ENCODE data around the gene TRMU. TPM values are rescaled to one million over a fixed set of nuclear protein-coding genes. Genes with fewer than 3 reads are reported as not detected.

Gene TRMU
- total RNA-seq, 2 donors from 2014 or later: 79.7 to 84.5 TPM

- H3K36me3 Mint-ChIP-seq (ENCODE audit: low read depth): peaks cover 35% of the 10 kb centered on the region
- no peaks in the 10 kb centered on the region for H3K27me3 Mint-ChIP-seq (ENCODE audit: insufficient read depth)
- no peak overlapping the region for H3K27ac ChIP-seq (ENCODE audit: low read depth, low read length)
- H3K4me3 Mint-ChIP-seq: no peak overlapping the region
- H3K9me3 ChIP-seq (ENCODE audit: control insufficient read depth, low read length): no peaks in the 10 kb centered on the region
- H3K4me1 ChIP-seq (ENCODE audit: control insufficient read depth, insufficient read depth, low read length): no peaks in the 10 kb centered on the region
- no peaks in the 10 kb centered on the region for H3K4me1 Mint-ChIP-seq
- no peaks in the 10 kb centered on the region for H3K9me3 Mint-ChIP-seq
- WGBS, 2 experiments (ENCODE audit: insufficient coverage in 1 of 2, insufficient read length in 1 of 2): 92% methylated on average over 4 to 11 of the region's 11 CpGs
- H3K27ac Mint-ChIP-seq: no peak overlapping the region
- TF ChIP-seq, protein P1, sequence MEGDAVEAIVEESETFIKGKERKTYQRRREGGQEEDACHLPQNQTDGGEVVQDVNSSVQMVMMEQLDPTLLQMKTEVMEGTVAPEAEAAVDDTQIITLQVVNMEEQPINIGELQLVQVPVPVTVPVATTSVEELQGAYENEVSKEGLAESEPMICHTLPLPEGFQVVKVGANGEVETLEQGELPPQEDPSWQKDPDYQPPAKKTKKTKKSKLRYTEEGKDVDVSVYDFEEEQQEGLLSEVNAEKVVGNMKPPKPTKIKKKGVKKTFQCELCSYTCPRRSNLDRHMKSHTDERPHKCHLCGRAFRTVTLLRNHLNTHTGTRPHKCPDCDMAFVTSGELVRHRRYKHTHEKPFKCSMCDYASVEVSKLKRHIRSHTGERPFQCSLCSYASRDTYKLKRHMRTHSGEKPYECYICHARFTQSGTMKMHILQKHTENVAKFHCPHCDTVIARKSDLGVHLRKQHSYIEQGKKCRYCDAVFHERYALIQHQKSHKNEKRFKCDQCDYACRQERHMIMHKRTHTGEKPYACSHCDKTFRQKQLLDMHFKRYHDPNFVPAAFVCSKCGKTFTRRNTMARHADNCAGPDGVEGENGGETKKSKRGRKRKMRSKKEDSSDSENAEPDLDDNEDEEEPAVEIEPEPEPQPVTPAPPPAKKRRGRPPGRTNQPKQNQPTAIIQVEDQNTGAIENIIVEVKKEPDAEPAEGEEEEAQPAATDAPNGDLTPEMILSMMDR (conservative IDR thresholded peaks at IDR 0.05): no peak
- no peak for DNase-seq
- H3K27me3 ChIP-seq (ENCODE audit: control insufficient read depth, insufficient read depth, low read length, poor library complexity, severe bottlenecking): no peaks in the 10 kb centered on the region
- no peak overlapping the region for H3K4me3 ChIP-seq (ENCODE audit: low read length)
- H3K9ac ChIP-seq (ENCODE audit: extremely low read depth, low read length, poor library complexity, severe bottlenecking): no peak overlapping the region
- H3K36me3 ChIP-seq (ENCODE audit: control insufficient read depth, insufficient read depth, low read length): peaks cover 36% of the 10 kb centered on the region
These were observed 26.3 kb downstream of the TRMU start for GRCh38 chr22:46361826-46362202.

DNA sequence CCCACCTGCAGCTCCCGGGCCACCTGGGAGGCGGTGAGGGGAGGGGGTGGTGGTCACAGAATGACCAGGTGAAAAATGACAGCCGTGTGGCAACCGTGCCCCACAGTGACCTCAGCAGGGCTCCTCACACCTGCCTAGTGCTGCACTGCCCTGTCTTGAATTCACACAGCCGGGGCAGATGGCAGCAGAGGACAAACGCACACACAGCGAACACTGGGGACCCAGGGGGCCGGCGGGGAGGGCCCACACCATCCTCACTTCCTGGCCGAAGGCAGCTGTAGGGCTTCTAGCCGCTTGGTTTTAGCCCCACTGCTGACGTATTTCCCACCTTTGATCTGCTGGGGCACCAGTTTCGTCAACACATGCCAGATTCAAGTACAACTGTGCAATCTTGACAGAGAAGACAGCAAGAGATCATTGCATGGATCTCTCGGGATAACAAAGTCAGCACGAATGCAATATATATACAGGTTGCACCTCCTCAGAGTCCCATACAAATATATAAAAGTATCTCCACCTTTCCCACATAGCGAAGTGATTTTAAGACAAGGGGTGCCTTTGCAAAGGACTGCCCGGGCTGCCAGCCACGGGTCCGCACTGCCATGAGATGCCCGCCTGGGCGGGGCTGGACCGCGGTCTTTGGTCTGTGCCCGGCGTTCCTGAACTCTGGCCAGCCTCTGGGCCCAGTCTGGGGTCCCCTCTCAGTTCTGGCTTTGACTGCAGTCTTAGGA, 26.9 kb downstream of the TRMU start:
- no peaks in the 10 kb centered on the region for H3K27me3 Mint-ChIP-seq (ENCODE audit: insufficient read depth)
- Histone ChIP-seq H3K4me3 (ENCODE audit: low read length) (no peak overlapping the region), H3K9me3 (ENCODE audit: control insufficient read depth, low read length) (no peaks in the 10 kb centered on the region), H3K9ac (ENCODE audit: extremely low read depth, low read length, poor library complexity, severe bottlenecking) (no peak overlapping the region), H3K27ac (ENCODE audit: low read depth, low read length) (no peak overlapping the region), H3K27me3 (ENCODE audit: control insufficient read depth, insufficient read depth, low read length, poor library complexity, severe bottlenecking) (no peaks in the 10 kb centered on the region), H3K4me1 (ENCODE audit: control insufficient read depth, insufficient read depth, low read length) (no peaks in the 10 kb centered on the region), H3K36me3 (ENCODE audit: control insufficient read depth, insufficient read depth, low read length) (peaks cover 32% of the 10 kb centered on the region)
- no peak overlapping the region for H3K4me3 Mint-ChIP-seq
- peaks cover 33% of the 10 kb centered on the region for H3K36me3 Mint-ChIP-seq (ENCODE audit: low read depth)
- H3K9me3 Mint-ChIP-seq: no peaks in the 10 kb centered on the region
- H3K27ac Mint-ChIP-seq: peak overlapping the region; percentile 56
- H3K4me1 Mint-ChIP-seq: no peaks in the 10 kb centered on the region
- WGBS, 2 experiments (ENCODE audit: insufficient coverage in 1 of 2, insufficient read length in 1 of 2): 90 to 95% methylated on average over 19 to 25 of the region's 25 CpGs
- TF ChIP-seq, protein P1 (conservative IDR thresholded peaks at IDR 0.05): no peak
- DNase-seq: peak; percentile 54

DNA sequence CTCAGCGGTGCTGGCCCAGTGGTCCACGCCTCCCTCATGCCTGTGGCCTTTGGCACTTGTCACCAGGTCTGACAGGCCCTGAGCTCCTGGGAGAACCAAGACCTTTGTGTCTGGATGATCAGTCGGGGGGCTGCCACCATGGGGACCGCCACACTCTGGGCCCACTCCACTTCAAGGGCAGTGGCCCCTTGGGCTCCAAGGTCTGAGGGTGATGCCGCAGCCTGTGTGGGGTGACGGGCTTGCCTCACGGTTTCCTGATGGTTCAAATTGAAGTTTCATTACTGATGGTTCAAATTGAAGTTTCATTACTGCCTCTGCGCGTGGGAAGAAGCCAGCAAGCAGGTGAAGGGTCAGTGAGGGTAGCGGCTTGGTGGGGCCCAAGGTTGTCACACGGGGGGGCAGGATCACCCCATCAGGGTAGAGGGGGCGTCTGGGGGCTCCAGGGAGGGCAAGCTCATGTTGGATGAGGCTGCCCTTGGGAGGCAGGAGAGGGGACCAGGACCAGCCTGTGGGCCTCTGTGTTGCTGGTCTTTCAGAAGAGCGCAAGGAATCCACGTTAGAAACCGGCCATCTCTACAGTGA, 27.5 kb downstream of the TRMU start:
- no peak for DNase-seq
- H3K4me3 ChIP-seq (ENCODE audit: low read length): no peak overlapping the region
- peaks cover 31% of the 10 kb centered on the region for H3K36me3 Mint-ChIP-seq (ENCODE audit: low read depth)
- peaks cover 2% of the 10 kb centered on the region for H3K4me1 Mint-ChIP-seq
- no peaks in the 10 kb centered on the region for H3K27me3 ChIP-seq (ENCODE audit: control insufficient read depth, insufficient read depth, low read length, poor library complexity, severe bottlenecking)
- TF ChIP-seq, protein P1 (conservative IDR thresholded peaks at IDR 0.05): no peak
- H3K36me3 ChIP-seq (ENCODE audit: control insufficient read depth, insufficient read depth, low read length): peaks cover 29% of the 10 kb centered on the region
- no peak overlapping the region for H3K27ac ChIP-seq (ENCODE audit: low read depth, low read length)
- no peak overlapping the region for H3K9ac ChIP-seq (ENCODE audit: extremely low read depth, low read length, poor library complexity, severe bottlenecking)
- no peak overlapping the region for H3K27ac Mint-ChIP-seq
- no peaks in the 10 kb centered on the region for H3K27me3 Mint-ChIP-seq (ENCODE audit: insufficient read depth)
- no peak overlapping the region for H3K4me3 Mint-ChIP-seq
- H3K4me1 ChIP-seq (ENCODE audit: control insufficient read depth, insufficient read depth, low read length): no peaks in the 10 kb centered on the region
- no peaks in the 10 kb centered on the region for H3K9me3 ChIP-seq (ENCODE audit: control insufficient read depth, low read length)
- H3K9me3 Mint-ChIP-seq: no peaks in the 10 kb centered on the region
- WGBS, 2 experiments (ENCODE audit: insufficient coverage in 1 of 2, insufficient read length in 1 of 2): 92 to 97% methylated on average over 8 to 15 of the region's 15 CpGs
